H9 (cell line): ENCODE results near the gene MYOZ3. TPM values are rescaled to one million over a fixed set of nuclear protein-coding genes. Genes with fewer than 3 reads are reported as not detected.

Experiments
- DNase-seq: peaks from one replicate; pipeline ENCODE4 v3.0.0-alpha.2; 2017
- H2AFZ ChIP-seq: one replicate; pipeline ENCODE4 v1.6.1; 2013; ENCODE audit warnings: mild to moderate bottlenecking, low read length, control low read depth, moderate library complexity
- H2AK5ac ChIP-seq: 2 replicates; pipeline ENCODE4 v1.6.1; 2013; ENCODE audit warnings: low read length, control low read depth, mixed read lengths; ENCODE audit not compliant: insufficient read length
- H2BK120ac ChIP-seq: one replicate; pipeline ENCODE4 v1.6.1; 2013; ENCODE audit warnings: low read depth, mild to moderate bottlenecking, low read length, control low read depth, inconsistent platforms; ENCODE audit not compliant: poor library complexity, severe bottlenecking
- H2BK12ac ChIP-seq: 2 replicates; pipeline ENCODE4 v1.6.1; 2013; ENCODE audit warnings: low read length, control low read depth, mixed read lengths, low read depth; ENCODE audit not compliant: insufficient read length
- H2BK15ac ChIP-seq: 2 replicates; pipeline ENCODE4 v1.6.1; 2013; ENCODE audit warnings: low read depth, low read length, control low read depth
- H2BK20ac ChIP-seq: one replicate; pipeline ENCODE4 v1.6.1; 2013; ENCODE audit warnings: low read depth, mild to moderate bottlenecking, low read length, control low read depth, inconsistent platforms; ENCODE audit not compliant: poor library complexity, severe bottlenecking
- H2BK5ac ChIP-seq: 2 replicates; pipeline ENCODE4 v1.6.1; 2013; ENCODE audit warnings: low read length, control low read depth, mixed read lengths; ENCODE audit not compliant: insufficient read length
- H3K14ac ChIP-seq: 2 replicates; pipeline ENCODE4 v1.6.1; 2013; ENCODE audit warnings: low read length, control low read depth; ENCODE audit not compliant: insufficient read depth
- H3K18ac ChIP-seq: 2 replicates; pipeline ENCODE4 v1.6.1; 2013; ENCODE audit warnings: low read depth, mild to moderate bottlenecking, mixed read lengths, low read length, control low read depth; ENCODE audit not compliant: insufficient read length
- H3K23ac ChIP-seq: 2 replicates; pipeline ENCODE4 v1.6.1; 2013; ENCODE audit warnings: low read length, control low read depth, mixed read lengths, low read depth; ENCODE audit not compliant: insufficient read length
- H3K23me2 ChIP-seq: 2 replicates; pipeline ENCODE4 v1.6.1; 2013; ENCODE audit warnings: low read depth, mild to moderate bottlenecking, mixed read lengths, low read length, control low read depth; ENCODE audit not compliant: insufficient read length, poor library complexity, severe bottlenecking
- H3K27ac ChIP-seq: 2 replicates; pipeline ENCODE4 v1.5.1; 2013; ENCODE audit warnings: low read length, control low read depth, mixed read lengths, low read depth; ENCODE audit not compliant: insufficient read length
- H3K27me3 ChIP-seq: 2 replicates; pipeline ENCODE4 v1.6.1; 2013; ENCODE audit warnings: low read length, control low read depth, inconsistent platforms; ENCODE audit not compliant: insufficient read depth
- H3K4ac ChIP-seq: 2 replicates; pipeline ENCODE4 v1.6.1; 2013; ENCODE audit warnings: low read depth, mild to moderate bottlenecking, control low read depth, inconsistent platforms, low read length, moderate library complexity
- H3K4me1 ChIP-seq: 2 replicates; pipeline ENCODE4 v1.6.1; 2013; ENCODE audit warnings: low read length, control low read depth, inconsistent platforms; ENCODE audit not compliant: insufficient read depth
- H3K4me2 ChIP-seq: 2 replicates; pipeline ENCODE4 v1.6.1; 2013; ENCODE audit warnings: low read length, control low read depth, mixed read lengths; ENCODE audit not compliant: insufficient read length, insufficient read depth
- H3K56ac ChIP-seq: 2 replicates; pipeline ENCODE4 v1.6.1; 2013; ENCODE audit warnings: low read depth, mild to moderate bottlenecking, mixed read lengths, low read length, control low read depth; ENCODE audit not compliant: insufficient read length
- H3K79me1 ChIP-seq: 2 replicates; pipeline ENCODE4 v1.6.1; 2013; ENCODE audit warnings: low read depth, mild to moderate bottlenecking, moderate library complexity, low read length, control low read depth, inconsistent platforms; ENCODE audit not compliant: insufficient read depth, poor library complexity, severe bottlenecking
- H3K79me2 ChIP-seq: 2 replicates; pipeline ENCODE4 v1.6.1; 2013; ENCODE audit warnings: low read length, control low read depth, inconsistent platforms; ENCODE audit not compliant: insufficient read depth
- H3K9ac ChIP-seq: 2 replicates; pipeline ENCODE4 v1.6.1; 2013; ENCODE audit warnings: low read length, control low read depth, mixed read lengths; ENCODE audit not compliant: insufficient read length; ENCODE audit errors: extremely low read depth
- H3K9me3 ChIP-seq: one replicate; pipeline ENCODE4 v1.6.1; 2013; ENCODE audit warnings: low read depth, low read length, inconsistent platforms; ENCODE audit not compliant: control insufficient read depth
- H3T11ph ChIP-seq: one replicate; pipeline ENCODE4 v1.6.1; 2013; ENCODE audit warnings: mild to moderate bottlenecking, low read length, control low read depth, inconsistent platforms
- H4K20me1 ChIP-seq: one replicate; pipeline ENCODE4 v1.6.1; 2013; ENCODE audit not compliant: control insufficient read depth, insufficient read length, insufficient read depth
- H4K5ac ChIP-seq: 2 replicates; pipeline ENCODE4 v1.6.1; 2013; ENCODE audit warnings: low read depth, mild to moderate bottlenecking, mixed read lengths, low read length, control low read depth; ENCODE audit not compliant: insufficient read length
- H4K8ac ChIP-seq: replicated peaks from 2 replicates; pipeline ENCODE4 v1.6.1; 2013; ENCODE audit warnings: low read length, control low read depth, mixed read lengths, low read depth; ENCODE audit not compliant: insufficient read length
- H4K91ac ChIP-seq: 2 replicates; pipeline ENCODE4 v1.6.1; 2013; ENCODE audit warnings: low read depth, mild to moderate bottlenecking, moderate library complexity, mixed read lengths, low read length, control low read depth; ENCODE audit not compliant: insufficient read length
- H3K27ac Mint-ChIP-seq, 3 experiments: 2 replicates in 2 of 3; 3 replicates in 1 of 3; pipeline ENCODE4 v1.8.0; 2020 to 2021; ENCODE audit warnings: mixed read lengths in 3 of 3, mild to moderate bottlenecking in 1 of 3, moderate library complexity in 1 of 3
- H3K27me3 Mint-ChIP-seq: 2 replicates; pipeline ENCODE4 v1.8.0; 2021; ENCODE audit warnings: low read depth, mild to moderate bottlenecking, moderate library complexity, mixed read lengths
- H3K36me3 Mint-ChIP-seq, 3 experiments: 2 replicates in 2 of 3; 3 replicates in 1 of 3; pipeline ENCODE4 v1.8.0; 2020 to 2021; ENCODE audit warnings: low read depth in 3 of 3, mixed read lengths in 3 of 3; ENCODE audit not compliant: insufficient read depth in 1 of 3
- H3K4me1 Mint-ChIP-seq, 2 experiments: 2 replicates each; pipeline ENCODE4 v1.8.0; 2020; ENCODE audit warnings: mixed read lengths in 2 of 2
- H3K4me3 Mint-ChIP-seq, 2 experiments: 2 replicates in 1 of 2; 3 replicates in 1 of 2; pipeline ENCODE4 v1.8.0; 2020 to 2021; ENCODE audit warnings: mild to moderate bottlenecking in 2 of 2, mixed read lengths in 2 of 2, moderate library complexity in 1 of 2
- H3K9me3 Mint-ChIP-seq, 2 experiments: 2 replicates in 1 of 2; 3 replicates in 1 of 2; pipeline ENCODE4 v1.8.0; 2020; ENCODE audit warnings: mild to moderate bottlenecking in 2 of 2, mixed read lengths in 2 of 2, moderate library complexity in 1 of 2
- WGBS: extraction: QIAGEN DNeasy Blood & Tissue Kit; methylation state at CpG from one replicate; pipeline ENCODE4 v1.1.7; 2013; ENCODE audit warnings: missing lambda C conversion rate, low lambda C conversion rate, mixed read lengths; ENCODE audit not compliant: insufficient read length; ENCODE audit errors: extremely low coverage; 5-methylcytosine and 5-hydroxymethylcytosine counted together
- total RNA-seq: library from RNA; stranded (reverse); gene quantifications from 2 replicates; pipeline ENCODE4 v1.2.1, GENCODE V29; 2021
- TF ChIP-seq, protein P1 (sequence below): fragments of 200-600 bp; sonication (generic); conservative IDR thresholded peaks from 3 replicates; pipeline ENCODE4 v1.8.0; 2021; ENCODE audit warnings: antibody characterized with exemption, mild to moderate bottlenecking

Gene MYOZ3
- total RNA-seq, 1 experiment from 2014 or later: 18.1 TPM

DNA sequence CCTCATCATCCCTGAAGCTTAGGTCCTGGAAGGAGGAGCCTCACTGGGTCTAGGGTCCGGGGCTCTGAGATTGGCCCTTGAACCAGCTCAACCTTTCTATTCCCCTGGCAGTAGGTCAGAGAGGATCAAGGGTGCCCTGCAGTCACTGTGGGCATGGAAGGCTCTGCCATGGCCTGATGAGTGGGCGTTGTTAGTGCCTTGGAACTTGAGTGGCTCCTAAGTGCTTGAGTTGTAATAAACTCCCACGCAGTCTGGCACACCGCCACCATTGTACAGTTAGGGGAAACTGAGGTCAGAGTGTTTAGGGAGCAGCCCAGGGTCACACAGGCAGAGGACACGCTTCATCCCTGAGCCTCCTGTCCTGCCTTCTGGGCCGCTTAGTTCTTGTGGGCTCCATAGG is 31.0 kb upstream of the MYOZ3 start:
- H3K23ac ChIP-seq: no peak overlapping the region
- Mint-ChIP-seq H3K4me3 (no peak overlapping the region), H3K27ac (no peak overlapping the region), H3K4me1 (peaks cover 0 to 22% of the 10 kb centered on the region in 2 experiments; a peak in 3 of 4 replicates), H3K9me3 (peaks cover 0 to 2% of the 10 kb centered on the region in 2 experiments; a peak in 2 of 5 replicates), H3K36me3 (no peaks in the 10 kb centered on the region), H3K27me3 (peaks cover 15% of the 10 kb centered on the region)
- H2BK5ac ChIP-seq: no peak overlapping the region
- no peak overlapping the region for H3K4ac ChIP-seq
- H3T11ph ChIP-seq: no peak overlapping the region
- no peaks in the 10 kb centered on the region for H3K9me3 ChIP-seq
- peaks cover under 1% of the 10 kb centered on the region for H3K23me2 ChIP-seq
- no peak overlapping the region for H2BK12ac ChIP-seq
- no peak overlapping the region for H3K4me2 ChIP-seq
- H3K79me2 ChIP-seq: no peaks in the 10 kb centered on the region
- no peak overlapping the region for H2AFZ ChIP-seq
- H3K27ac ChIP-seq: no peak overlapping the region
- H3K4me1 ChIP-seq: no peaks in the 10 kb centered on the region
- H4K20me1 ChIP-seq: no peaks in the 10 kb centered on the region
- no peak overlapping the region for H2AK5ac ChIP-seq
- no peak overlapping the region for H3K56ac ChIP-seq
- no peak overlapping the region for H4K91ac ChIP-seq
- TF ChIP-seq, protein P1, sequence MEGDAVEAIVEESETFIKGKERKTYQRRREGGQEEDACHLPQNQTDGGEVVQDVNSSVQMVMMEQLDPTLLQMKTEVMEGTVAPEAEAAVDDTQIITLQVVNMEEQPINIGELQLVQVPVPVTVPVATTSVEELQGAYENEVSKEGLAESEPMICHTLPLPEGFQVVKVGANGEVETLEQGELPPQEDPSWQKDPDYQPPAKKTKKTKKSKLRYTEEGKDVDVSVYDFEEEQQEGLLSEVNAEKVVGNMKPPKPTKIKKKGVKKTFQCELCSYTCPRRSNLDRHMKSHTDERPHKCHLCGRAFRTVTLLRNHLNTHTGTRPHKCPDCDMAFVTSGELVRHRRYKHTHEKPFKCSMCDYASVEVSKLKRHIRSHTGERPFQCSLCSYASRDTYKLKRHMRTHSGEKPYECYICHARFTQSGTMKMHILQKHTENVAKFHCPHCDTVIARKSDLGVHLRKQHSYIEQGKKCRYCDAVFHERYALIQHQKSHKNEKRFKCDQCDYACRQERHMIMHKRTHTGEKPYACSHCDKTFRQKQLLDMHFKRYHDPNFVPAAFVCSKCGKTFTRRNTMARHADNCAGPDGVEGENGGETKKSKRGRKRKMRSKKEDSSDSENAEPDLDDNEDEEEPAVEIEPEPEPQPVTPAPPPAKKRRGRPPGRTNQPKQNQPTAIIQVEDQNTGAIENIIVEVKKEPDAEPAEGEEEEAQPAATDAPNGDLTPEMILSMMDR: no peak
- H3K18ac ChIP-seq: no peak overlapping the region
- no peak for DNase-seq
- H2BK15ac ChIP-seq: no peak overlapping the region
- H3K14ac ChIP-seq: no peak overlapping the region
- H2BK120ac ChIP-seq: no peak overlapping the region
- H3K9ac ChIP-seq: no peak overlapping the region
- no peaks in the 10 kb centered on the region; the same call in 1 of the 2 replicates for H3K27me3 ChIP-seq
- no peak overlapping the region for H4K5ac ChIP-seq
- H2BK20ac ChIP-seq: no peak overlapping the region
- H3K79me1 ChIP-seq: no peaks in the 10 kb centered on the region
- no CpG with 5 or more reads among the region's 6 CpGs for WGBS
- H4K8ac ChIP-seq: no peak overlapping the region
